ENCODE measurements around the gene ATP11A.
"Not testable (repeated sequence)": the region's sequence is repeated elsewhere in the genome, so short reads cannot be mapped to it uniquely, and the experiment has no call there.

ATP11A gene

DNA sequence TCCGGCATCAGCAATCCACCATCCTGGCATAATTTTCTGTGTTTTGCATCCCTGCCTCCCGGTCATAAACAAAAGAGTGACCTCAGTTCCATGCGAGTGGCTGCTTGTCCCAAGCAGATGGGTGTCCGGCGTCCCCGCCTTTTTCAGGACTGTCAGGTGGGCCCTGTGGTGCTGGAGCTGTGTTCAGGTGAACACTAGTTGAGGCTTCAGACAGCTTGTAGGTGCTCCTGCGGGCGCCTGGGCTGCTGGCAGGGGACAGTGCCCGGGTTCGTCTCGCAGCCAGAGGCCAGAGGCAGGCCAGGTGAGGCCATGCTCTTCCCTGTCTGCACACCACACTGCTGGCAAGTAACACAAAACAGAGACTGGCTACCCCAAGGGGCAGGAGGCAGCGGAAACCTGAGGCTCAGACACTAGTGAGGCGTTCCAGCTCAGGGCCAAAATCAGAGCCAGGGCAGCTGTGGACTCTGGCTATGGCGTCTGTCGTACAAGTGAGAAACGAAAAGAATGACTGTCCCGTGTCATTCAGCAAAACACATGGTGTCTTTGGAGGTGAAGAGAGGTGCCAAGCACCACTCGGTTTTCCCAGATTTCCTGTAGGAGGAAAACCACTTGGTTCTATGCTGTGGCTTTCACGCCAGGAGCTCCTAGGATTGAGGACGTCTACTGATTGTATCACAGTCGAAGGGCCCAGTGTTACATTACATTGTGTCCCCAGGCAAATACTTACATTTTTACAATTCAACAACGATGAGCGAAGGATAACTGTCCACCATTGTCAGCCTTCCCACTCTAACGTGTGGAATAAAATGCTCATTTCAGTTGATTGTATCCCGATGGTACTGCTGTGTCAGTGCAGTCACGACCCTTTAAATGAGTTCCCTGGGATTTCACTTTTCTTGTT, 104.0 kb downstream of the ATP11A start:
- DNase-seq (ENCODE audit: low read depth in 2 of 2), result no peak

DNA sequence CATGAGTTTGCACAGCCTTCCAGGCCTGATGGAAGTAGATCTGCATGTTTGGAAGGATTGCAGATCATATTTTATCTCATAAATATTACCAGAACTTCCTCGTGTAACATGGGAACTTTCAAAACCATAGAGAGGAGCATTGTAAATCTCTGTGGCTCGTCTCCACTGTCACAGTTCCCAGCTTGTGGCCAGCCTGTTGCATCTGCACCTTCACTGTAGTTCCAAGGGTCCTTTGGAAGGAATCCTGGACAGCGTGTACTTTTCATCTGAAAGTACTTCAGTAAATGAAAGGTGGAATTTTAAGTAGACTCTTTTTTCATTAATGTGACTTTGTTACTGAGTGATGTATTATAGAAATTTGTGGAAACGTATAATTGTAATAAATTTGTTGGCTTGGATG, 105.4 kb downstream of the ATP11A start:
- DNase-seq (ENCODE audit: low read depth in 2 of 2), result no peak

- no peak for DNase-seq (ENCODE audit: low read depth in 2 of 2)
Observed at GRCh38 chr13:112796190-112796915, 106.5 kb downstream of the ATP11A start.

- DNase-seq (ENCODE audit: low read depth in 2 of 2), result no peak
Observed at GRCh38 chr13:112799394-112799793, 109.6 kb downstream of the ATP11A start.

DNA sequence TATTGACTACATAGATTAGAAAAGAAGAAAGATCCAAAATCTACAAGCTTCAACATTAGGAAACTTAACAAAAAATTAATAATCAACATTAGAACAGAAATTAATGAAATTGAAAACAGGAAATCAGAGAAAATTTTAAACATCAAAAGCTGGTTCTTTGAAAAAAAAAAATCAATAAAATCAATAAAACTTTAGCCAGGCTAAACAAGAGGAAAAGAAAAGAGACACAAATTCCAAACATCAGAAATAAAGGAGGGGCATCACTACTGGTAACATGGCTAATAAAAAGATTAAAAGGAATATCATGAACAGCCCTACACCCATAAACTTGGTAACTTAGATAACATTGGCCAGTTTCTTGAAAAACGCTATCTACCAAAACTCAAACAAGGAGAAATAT, 110.2 kb downstream of the ATP11A start:
- no peak for DNase-seq (ENCODE audit: low read depth in 2 of 2)

- DNase-seq (ENCODE audit: low read depth in 2 of 2), result not testable (repeated sequence)
Observed at GRCh38 chr13:112800807-112801206, 111.0 kb downstream of the ATP11A start.

- DNase-seq (ENCODE audit: low read depth in 2 of 2), result no peak
Observed at GRCh38 chr13:112802802-112803195, 113.0 kb downstream of the ATP11A start.

DNA sequence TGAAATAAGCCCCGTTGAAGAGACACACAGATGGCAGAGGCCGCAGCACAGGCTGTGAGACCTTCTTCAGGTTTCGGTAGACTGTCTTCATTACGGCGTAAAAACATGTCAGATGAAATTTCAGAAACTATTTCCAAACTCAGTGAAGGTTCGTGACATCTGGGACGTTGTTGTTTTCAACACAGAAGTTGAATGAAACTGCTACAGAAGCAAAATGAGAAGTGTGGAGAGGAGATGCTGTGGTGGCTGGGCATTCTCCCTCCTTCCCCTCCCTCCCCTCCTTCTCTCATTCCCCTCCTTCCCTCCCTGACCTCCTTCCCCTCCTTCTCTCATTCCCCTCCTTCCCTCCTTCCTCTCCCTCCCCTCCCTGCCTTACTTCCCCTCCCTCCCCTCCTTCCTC, 113.6 kb downstream of the ATP11A start:
- no peak for DNase-seq (ENCODE audit: low read depth in 2 of 2)

DNA sequence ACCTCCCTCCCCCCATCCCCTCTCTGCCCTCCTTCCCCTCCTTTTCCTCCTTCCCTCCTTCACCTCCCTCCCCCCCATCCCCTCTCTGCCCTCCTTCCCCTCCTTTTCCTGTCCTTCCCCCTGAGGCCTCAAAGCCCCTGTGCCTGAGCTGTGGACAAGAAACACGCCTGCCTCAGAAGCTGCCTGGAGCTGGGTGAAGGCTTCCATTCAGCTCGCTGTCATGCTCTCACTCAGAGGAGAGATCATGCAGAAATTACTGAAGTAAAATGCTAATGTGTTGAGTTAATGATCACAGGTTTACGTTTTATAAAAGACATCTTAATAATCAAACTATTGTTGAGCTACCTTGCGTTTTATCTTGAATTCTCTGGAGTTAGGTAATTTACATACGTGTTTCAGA, 114.5 kb downstream of the ATP11A start:
- DNase-seq (ENCODE audit: low read depth in 2 of 2), result no peak

DNA sequence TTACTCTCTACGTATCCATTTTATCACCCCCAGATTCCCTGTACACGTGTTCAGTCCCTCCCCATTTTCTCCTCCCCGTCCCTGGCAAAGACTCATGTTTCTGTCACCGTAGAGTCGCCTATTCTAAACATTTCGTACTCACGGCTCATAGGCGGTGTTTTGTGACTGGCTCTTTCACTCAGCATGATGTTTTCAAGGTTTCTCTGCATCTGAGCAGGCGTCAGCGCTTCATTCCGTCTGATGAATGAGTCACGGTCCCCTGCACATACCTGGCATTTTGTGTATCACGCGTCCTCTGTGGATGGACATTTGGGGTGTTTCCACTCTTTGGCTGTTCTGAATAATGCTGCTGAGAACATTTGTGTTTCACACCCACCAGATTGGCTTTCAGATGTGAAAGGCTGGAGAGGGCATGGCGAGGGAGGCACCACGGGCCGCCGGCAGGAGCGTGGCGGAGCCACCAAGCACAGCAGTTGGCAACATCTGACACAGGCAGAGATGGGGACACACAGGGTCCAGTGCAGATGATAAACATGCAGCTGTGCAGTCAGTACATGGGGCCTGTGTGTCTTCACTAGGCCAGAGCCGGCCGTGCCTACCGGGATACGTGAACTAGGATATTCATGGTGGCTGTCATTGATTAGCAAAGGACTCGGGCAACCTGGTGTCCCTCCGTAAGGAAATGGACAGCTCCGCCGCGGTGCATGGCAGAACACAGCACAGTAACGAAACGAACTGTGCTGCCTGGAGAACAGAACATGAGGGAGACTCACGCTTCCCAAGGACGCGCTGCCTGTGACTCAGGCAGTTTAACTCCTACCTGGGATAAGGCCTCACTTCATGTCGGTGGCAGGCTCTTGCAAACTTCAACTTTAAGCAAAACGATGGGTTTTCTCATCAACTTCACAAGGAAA, 117.2 kb downstream of the ATP11A start:
- no peak for DNase-seq (ENCODE audit: low read depth in 2 of 2)

DNA sequence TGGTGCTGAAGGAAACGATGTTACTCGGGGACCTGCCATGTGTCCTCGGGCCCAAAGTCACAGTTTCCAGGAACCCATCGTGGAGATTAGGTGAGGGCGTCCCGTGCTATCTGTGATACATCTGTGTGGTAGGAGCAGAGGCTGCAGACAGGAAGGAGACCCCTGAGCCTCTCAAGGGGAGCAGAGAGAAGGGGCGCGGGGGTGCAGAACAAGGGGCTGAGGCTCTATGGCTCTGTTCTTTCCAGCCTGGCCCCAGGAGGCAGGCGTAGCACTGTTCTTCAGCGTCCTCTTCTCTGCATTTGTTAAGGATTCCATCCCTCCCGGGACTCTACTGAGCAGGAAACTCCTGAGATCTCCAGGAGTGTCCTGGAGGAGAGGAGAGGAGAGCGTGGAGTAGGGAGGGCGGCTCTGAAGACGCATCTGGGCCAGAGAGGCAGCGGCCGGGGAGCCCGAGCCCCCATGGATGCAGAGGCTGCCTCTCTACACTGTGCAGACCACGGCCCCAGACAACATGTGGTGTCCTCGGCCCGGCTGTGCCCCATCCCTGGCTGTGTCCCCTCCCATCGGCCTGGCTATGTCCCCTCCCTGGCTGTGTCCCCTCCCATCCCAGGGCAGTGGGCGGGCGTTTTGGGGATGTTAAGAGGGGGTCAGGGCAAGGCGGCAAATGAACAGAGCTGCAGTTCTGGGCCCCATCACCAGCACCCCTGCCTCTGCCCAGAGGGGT, 118.0 kb downstream of the ATP11A start:
- DNase-seq (ENCODE audit: low read depth in 2 of 2), result no peak

DNA sequence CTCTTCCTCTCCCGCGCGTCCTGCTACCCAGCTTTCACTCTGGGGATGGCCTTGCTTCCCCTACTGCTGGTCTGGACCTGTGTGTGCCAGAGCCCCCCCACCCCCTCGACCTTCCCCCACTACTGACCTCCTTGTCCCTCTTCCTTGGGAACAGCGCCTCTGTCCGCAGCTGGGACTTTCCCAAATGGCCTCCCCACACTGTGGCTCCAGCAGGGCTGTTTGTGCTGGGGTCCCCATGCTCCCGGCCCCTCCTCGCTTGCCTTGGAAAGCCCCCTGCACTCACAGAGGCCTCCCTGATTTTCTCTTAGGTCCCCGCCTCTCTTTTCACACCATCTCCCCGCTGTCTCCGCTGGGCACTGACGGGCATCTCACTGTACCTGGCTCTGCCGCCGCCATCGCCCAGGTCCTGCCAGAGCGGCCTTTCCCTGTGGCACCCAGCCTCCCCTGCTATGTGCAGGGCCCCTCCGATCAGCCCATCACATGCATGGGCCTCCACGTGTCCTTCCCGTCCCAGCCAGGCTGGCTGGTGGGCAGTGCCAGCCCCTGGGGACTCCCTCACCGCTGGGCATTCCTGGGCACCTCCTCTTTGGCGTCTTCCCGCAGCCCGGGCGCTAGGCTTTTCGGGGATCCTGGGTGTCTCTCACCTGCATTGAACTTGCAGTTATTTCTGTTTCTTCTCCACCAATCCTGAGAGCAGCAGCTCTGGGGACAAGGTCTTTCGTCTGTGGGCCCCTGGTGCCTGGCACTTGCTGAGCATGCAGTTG, 118.7 kb downstream of the ATP11A start:
- DNase-seq (ENCODE audit: low read depth in 2 of 2), result no peak

DNA sequence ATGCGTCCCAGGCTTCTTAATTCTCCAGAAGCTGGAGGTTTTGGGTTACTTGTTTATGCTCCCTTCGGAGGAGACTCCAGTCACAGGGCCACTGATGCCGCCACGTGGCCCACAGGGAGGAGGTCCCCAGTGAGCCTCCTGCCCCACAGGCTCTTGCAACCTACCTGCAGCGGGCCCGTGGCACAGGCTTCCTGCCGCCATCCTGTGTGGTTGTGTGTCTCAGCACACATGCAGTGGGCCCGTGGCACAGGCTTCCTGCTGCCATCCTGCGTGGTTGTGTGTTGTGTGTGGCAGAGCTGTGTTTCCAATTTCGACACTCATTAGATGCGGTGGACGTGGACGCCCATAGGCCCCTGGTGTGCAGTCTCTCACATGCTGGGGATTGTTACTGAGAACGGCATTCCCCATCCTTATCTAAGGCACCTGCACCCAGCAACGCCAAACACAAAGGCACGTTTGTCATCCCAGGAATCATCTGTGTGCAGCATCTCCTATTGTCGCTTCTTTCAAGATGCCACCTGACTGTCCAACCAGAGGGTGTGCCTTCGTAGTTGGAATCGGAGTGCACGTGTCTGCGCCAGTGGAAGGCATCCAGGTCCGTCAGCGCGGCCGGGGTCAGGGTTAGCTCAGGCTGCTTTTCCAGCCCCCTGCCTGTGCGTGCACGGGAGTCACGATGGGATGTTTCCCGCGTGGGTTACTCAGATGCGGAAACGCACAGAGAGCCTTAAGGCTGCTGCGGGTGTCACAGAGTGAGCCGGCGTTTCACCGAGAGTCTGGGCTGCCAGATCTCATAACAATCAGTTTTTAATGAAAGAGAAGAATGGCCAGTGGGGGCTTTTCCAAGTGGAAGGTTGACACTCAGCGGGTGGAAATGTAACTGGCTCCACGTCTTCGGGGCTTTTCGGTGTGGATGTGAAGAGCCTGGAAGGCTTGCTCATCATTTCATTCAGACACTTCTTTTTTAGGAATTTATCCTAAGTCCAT, 119.8 kb downstream of the ATP11A start:
- DNase-seq (ENCODE audit: low read depth in 2 of 2), result no peak

GRCh38 chr13:112810608-112811007, 120.8 kb downstream of the ATP11A start:
- no peak for DNase-seq (ENCODE audit: low read depth in 2 of 2)

GRCh38 chr13:112812306-112813055, 122.6 kb downstream of the ATP11A start:
- DNase-seq (ENCODE audit: low read depth in 2 of 2), result no peak

- DNase-seq (ENCODE audit: low read depth in 2 of 2), result no peak
Observed at GRCh38 chr13:112813552-112813951, 123.7 kb downstream of the ATP11A start.

GRCh38 chr13:112814905-112815585, 125.2 kb downstream of the ATP11A start:
- DNase-seq (ENCODE audit: low read depth in 2 of 2), result no peak

- no peak for DNase-seq (ENCODE audit: low read depth in 2 of 2)
Observed at GRCh38 chr13:112815871-112816270, 126.0 kb downstream of the ATP11A start.
